GM11168 (cell line): ENCODE measurements around the gene SART1.
"Not testable (repeated sequence)": the region's sequence is repeated elsewhere in the genome, so short reads cannot be mapped to it uniquely, and the experiment has no call there.

Experiments used
- in situ Hi-C: fragments of 300-500 bp; cut with MboI; formaldehyde crosslinking; loops from one replicate; pipeline ENCODE4 v1.12.0; 2022; ENCODE audit warnings: low sequenced_read_pairs; ENCODE audit not compliant: unreplicated experiment

Gene SART1

DNA sequence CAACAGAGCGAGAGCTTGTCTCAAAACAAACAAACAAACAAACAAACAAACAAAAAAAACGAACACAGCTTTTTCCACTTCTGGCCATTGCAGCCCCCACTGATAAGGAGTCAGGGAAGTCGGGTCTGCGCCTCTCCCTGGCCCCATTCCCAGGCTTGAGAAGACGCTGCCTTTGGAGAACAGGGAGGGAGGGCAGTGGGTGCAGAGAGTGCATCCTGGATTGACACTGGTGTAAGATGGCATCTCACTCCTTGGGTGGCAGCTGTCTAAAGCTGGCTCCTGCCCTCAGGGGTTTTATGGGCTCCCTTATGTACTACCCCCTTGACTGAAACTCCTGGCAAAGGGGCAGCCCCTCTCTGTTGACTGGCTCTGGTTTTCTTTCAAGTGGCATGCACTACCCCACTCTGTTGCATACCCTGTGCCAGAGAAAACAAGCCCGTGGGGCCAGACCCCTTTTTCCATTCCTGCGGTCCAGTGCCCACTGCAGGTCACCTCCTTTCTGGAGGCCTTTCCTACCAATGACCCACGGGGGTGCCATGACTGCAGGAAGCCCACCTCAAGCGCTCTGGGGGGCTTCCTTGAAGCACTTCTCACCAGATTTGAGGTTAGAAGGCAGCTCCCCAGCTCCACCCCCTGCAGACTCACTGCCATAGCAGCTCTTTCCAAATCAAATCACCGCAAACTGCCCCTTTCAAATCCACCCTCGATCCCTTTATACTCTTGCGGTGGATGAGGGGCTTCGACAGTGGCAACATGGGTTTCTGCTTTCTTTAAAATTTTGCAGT lies 29.6 kb upstream of the SART1 start:
- in situ Hi-C loops: no loop called here

DNA sequence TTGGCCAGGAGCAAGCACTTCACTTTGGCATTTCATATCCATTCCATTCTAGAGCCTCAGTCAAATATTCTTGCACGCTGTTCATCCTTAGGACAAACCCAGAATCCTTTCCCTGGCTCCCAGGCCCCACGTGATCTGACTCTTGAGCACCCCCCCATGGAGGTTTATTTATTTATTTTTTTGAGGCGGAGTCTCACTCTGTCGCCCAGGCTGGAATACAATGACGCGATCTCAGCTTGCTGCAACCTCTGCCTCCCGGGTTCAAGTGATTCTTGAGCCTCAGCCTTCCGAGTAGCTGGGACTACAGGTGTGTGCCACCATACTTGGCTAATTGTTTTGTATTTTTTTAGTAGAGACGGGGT lies 29.0 kb upstream of the SART1 start:
- in situ Hi-C loops: no loop called here

GRCh38 chr11:65934014-65934413 lies 27.5 kb upstream of the SART1 start:
- in situ Hi-C loops: no loop called here

DNA sequence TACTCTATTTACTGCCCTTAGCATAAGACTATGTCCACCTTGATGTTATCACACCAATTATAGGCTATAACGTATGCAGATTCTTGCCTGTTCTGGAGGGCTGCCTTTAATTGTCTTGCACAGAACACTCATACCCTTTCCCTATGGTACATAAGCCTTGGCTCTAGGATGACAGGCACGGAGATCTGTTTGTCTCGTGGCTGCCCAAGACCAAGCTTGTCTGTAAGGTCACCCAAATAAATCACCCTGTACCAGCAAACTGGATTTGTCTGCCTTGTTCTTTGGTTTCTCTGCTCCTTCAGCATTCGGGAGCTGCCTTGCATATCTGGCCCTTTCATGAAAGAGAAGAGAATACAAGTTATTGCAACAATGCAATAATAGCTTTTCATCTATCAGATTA lies 23.8 kb upstream of the SART1 start:
- in situ Hi-C loops: no loop called here

DNA sequence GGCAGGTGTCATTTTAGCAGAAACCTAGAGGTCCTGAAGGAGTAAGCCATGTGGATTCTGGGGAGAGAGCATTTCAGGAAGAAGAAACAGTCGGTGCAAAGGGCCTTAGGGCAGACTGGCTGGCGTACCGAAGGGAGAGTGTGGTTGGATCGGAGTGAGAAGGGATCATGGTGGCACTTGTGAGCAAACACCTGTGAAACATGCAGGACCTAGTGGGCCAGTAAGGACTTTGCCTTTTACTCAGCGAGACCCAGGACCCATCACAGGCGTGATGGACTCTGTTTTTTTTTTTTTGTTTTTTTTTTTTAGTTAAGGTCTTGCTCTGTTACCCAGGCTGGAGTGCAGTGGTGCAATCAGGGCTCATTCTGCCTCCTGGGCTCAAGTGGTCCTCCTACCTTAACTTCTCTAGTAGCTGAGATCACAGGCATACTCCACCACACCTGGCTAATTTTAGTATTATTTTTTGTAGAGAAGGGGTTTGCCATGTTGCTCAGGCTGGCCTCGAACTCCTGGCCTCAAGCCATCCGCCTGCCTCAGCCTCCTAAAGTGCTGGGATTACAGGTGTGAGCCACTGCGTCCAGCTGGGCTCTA lies 19.7 kb upstream of the SART1 start:
- in situ Hi-C loops: no loop called here

DNA sequence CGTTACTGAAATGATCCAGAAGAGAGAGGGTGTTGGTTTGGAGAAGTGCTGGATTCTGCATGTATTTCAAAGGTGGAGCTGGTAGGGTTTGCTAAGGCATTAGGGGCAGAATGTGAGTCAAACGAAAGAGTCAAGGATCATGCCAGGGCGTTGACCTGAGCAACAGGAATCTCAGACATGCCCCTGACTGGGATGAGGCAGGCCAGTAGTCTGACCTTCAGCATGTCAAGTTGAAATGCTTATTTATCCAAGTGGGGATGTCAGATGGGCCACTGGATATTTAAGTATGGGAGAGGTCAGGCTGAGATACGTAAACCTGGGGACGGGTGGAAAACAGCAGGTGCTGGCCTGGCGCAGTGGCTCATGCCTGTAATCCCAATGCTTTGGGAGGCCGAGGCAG lies 19.0 kb upstream of the SART1 start:
- in situ Hi-C loops: no loop called here

DNA sequence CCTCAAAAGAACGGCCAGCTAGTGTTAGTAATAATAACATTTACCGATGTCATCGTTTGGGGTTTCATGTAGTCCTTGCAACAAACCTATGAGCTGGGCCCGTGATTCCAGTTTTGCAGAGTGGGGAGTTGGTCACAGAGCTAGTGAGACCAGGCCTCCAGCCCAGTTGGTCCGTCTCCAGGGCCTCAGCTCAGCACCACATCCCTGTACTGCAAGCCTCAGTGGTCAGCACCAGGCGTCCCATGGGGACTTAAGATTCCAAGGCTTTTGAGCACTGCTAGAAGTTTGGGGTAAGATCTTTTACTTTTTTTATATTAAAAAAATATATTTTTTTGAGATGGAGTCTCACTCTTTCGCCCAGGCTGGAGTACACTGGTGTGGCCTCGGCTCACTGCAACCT lies 17.3 kb upstream of the SART1 start:
- in situ Hi-C loops: no loop called here

DNA sequence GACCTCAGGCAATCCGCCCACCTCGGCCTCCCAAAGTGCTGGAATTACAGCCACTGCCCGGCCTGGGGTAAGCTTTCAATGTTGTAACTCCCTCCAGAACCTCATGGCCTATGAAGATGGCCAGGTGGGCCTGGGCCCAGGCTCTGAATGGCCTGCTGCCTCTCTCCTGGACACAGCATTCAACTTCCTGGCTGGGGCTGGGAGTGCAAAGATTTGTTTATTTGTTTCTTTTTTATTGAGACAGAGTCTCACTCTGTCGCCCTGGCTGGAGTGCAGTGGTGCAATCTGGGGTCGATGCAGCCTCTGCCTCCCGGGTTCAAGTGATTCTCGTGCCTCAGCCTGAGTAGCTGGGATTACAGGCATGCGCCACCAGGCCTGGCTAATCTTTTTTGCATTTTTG lies 16.8 kb upstream of the SART1 start:
- in situ Hi-C loops: no loop called here

DNA sequence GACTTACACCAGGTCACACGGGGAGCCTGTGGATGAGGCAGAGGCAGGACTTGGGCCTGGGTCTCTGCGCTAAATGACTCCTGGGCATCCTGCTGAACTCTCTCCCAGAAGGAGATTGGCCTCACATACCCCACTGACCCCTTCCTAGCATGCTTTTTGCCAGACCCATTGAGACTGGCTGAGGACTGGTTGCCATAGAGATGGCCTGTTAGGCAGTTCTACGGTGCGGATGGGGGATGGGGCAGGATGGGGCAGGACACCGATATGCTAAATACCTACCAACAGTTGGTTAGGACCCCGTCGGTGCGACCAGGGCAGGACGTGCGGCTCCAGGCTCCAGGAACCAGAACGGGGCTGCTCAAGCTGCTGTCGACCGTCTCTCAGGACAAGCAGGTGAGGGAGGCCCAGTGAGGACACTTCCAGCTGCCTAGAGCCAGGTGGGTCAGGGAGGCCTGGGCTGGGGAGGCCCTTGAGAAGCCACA lies 16.1 kb upstream of the SART1 start, which contains the start of gene TSGA10IP:
Gene TSGA10IP (plus strand): TSS at position 51 of the 482 bp plus-strand sequence. CDS start 196 bp downstream, at position 247.
- in situ Hi-C loops: no loop called here

DNA sequence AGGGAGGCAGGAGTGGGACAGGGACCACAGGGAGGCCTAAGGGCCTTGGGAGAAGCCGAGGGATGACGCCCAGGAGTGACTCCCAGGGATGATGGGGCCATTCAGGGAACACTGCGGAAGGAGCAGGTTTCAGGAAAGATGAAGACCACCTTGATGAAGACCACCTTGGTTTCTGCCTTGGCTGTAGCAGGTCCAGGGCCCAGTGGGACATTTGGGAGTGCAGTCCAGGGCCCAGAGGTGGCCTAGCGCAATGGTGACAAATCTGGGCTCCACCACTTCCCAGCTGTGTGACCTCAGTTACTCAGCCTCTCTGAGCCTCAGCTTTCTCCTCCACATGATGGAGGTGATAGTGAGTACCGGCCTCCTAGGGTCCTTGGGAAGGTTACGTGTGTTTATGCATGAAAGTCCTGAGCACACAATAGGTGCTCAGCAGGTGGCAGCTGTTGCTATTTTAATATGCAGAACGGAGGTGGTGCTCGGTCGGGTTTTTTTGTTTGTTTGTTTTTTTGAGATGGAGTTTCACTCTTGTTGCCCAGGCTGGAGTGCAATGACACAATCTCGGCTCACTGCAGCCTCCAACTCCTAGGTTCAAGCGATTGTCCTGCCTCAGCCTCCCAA lies 15.5 kb upstream of the SART1 start:
- in situ Hi-C loops: no loop called here

- in situ Hi-C loops: no loop called here
Observed at GRCh38 chr11:65946655-65947054, 14.9 kb upstream of the SART1 start.

DNA sequence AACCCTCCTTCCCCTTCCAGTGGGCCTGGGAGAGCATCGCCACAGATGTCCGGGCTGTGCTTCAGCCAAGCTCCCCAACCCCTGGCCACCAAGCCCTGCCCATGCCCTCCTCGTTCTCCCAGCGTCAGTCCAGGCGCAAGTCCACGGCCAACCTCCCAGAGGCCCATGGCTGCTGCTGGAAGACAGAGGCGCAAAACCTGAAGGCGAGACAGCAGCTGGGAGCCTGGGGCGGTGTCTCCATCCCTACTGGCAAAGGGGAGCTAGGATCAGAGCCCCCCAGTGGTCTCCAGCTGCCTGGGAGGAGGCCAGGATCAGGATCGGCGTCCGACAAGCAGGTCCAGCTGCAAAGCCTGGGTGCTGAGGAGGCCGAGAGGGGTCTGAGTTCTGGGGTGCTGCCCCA lies 14.4 kb upstream of the SART1 start:
- in situ Hi-C loops: no loop called here

DNA sequence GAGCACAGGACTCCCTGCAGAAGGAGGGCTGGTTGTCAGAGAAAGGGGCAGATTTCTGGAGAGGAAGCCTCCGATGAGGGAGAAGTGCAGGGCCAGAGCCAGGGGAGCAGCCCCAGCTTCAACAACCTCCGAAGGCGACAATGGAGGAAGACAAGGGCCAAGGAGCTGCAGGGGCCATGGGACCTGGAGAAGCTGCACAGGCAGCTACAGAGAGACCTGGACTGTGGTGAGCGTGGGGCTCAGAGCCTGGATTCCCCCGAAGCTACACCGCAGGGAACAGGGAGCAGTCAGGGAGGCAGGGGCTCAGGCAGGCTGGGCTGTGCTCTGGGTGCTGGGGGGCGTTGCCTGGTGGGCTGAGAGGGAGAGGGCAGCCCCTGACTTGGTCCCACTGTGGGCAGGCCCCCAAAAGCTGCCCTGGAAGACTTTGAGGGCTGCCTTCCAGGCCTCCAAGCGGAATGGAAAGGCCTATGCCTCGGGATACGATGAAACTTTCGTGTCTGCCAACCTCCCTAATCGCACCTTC lies 13.9 kb upstream of the SART1 start:
- in situ Hi-C loops: no loop called here

DNA sequence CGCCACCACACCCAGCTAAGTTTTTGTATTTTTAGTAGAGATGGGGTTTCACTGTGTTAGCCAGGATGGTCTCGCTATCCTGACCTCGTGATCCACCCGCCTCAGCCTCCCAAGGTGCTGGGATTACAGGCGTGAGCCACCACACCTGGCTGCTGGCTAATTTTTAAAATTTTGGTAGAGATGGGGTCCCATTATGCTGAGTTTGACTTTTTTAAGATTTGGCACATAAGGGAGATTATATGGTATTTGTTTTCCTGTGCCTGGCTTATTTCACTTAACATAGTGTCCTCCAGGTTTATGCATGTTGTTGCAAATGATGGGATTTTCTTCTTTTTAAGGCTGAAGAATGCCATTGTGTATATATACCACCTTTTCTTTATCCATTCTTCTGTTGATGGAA lies 10.8 kb upstream of the SART1 start:
- in situ Hi-C loops: not testable (repeated sequence)

GRCh38 chr11:65951641-65952040 lies 9.9 kb upstream of the SART1 start:
- in situ Hi-C loops: not testable (repeated sequence)

DNA sequence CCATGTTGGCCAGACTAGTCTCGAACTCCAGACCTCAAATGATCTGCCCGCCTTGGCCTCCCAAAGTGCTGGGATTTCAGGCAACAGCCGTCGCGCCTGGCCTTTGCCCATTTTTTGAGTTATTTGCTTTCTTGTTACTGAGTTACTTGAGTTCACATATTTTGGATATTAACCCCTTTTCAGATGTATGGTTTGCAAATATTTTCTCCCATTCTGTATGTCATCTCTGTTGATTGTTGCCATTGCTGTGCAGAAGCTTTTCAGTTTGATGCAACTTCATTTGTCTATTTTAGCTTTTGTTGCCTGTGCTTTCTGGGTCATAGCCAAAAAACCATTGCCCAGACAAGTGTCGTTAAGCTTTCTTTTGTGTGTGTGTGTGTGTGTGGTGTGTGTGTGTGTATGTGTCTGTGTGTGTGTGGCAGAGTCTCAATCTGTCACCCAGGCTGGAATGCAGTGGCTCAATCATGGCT lies 9.4 kb upstream of the SART1 start:
- in situ Hi-C loops: no loop called here

DNA sequence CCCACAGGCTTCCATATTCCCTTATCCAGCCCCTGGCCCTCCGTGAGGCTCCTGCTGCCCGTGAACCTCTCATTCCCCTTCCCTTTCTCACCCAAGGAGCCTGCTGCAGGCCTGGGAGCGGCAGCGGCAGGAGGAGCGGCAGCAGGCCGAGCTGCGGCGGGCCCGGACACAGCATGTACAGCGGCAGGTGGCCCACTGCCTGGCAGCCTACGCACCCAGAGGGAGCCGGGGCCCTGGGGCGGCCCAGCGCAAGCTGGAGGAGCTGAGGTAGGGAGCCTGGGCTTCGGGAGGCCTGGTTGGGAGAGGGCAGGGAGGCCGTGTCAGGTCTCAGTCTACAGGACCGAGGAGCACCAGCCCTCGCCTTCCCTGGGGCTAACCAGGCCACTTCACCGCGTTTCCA lies 8.1 kb upstream of the SART1 start:
- in situ Hi-C loops: no loop called here

DNA sequence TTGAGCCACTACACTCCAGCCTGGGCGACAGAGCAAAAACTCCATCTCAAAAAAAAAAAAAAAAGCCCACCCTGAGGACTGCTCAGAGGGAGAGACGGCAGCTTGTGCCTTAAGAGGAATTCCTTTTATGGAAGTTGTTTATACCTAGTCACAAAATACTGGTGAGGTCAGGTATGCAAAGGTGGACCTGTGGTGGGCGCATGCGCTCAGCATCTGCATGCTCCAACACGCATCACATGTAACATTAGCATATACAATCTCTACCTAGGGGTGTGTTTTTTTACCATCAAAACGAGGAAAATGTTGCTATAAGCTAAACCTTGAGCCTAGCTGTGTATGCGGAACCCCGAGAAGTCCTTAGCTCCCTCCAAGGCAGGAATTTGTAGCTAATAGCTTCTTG lies 6.8 kb upstream of the SART1 start:
- in situ Hi-C loops: no loop called here

- in situ Hi-C loops: no loop called here
Observed at GRCh38 chr11:65958291-65958690, 3.2 kb upstream of the SART1 start.

DNA sequence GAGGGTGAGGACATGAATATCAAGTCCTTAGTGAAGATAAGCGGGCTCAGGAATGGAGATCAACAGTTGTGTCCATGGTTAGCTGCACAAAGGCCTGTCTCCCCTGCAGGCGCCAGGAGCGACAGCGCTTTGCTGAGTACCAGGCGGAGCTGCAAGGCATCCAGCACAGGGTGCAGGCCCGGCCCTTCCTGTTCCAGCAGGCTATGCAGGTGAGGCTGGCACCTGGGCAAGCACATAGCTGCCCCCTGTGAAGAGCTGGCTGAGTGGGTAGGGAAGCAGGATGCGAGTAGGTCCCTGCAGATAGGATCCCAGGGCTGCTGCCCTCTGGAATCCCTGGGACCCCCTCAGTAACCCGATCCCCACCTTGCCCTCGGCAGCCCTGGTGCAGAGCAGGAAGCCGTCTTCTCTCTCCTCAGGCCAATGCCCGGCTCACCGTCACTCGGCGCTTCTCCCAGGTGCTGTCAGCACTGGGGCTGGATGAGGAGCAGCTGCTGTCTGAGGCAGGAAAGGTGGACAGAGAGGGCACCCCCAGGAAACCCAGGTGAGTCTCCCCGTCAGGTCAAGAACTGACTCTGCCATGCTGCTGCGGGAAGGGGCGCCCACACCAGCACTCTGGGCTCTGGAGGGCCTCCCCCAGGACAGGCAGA lies 2.6 kb upstream of the SART1 start:
- in situ Hi-C loops: no loop called here

DNA sequence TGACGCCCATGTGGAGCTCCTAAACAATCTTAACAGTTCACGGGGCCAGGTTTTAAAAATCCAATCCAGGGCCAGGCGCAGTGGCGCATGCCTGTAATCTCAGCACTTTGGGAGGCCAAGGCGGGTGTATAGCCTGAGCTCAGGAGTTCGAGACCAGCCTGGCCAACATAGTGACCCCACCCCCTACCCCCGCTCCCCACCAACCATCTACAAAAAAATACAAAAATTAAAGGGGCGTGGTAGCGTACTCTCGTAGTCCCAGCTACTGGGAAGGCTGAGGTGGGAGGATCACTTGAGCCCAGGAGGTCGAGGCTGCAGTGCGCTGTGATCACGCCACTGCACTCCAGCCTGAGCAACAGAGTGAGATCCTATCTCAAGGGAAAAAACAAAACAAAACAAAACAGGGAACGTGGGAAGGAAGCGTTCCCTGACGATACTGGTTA lies 689 bp upstream of the SART1 start:
- in situ Hi-C loops: no loop called here
